DMS53 (cell line): ENCODE results near the gene PTPRT.

Experiments
- DNase-seq: peaks from one replicate; lab custom pipeline; 2025; lab: John Stamatoyannopoulos, UW

PTPRT gene

GRCh38 chr20:42118001-42118400 lies 1071.7 kb downstream of the PTPRT start:
- no peak for DNase-seq

DNA sequence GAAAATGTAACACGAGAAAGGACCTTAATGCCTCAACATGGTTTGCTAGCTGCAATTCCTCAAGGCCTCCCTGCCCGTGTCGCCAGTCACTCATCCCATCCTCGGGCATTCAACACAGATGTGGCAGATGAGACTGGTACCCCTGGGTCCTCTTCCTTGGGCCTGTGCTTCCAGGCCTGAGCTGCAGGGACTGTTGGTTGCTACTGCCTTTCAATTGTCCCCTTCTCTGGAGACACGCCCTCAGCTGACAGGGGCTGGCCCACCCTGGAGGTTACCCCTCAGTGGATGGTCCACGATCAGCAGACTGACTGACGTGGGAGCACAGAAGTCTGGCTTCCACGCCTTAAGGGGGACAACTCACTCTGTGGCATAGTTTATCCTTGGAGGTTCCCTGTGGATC lies 1076.5 kb downstream of the PTPRT start:
- no peak for DNase-seq

DNA sequence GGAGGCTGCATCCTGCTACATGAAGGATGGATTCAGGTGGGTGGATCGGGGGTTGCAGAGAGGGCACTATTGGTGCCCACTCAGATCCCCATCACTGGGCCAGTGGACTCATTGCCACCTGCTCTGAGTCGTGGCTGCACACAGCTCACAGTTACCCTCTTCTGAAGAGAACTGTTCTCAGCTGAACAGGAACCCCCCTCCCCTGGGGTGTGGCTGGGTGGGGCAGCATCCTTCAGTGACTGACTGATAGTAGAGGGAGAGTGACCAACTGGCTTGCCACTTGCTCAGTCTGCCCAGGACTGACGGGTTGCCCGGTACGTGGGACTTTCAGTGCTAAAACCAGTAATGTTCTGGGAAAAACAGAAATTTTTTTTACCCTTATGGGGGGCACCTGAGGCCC lies 1077.5 kb downstream of the PTPRT start:
- no peak for DNase-seq

DNA sequence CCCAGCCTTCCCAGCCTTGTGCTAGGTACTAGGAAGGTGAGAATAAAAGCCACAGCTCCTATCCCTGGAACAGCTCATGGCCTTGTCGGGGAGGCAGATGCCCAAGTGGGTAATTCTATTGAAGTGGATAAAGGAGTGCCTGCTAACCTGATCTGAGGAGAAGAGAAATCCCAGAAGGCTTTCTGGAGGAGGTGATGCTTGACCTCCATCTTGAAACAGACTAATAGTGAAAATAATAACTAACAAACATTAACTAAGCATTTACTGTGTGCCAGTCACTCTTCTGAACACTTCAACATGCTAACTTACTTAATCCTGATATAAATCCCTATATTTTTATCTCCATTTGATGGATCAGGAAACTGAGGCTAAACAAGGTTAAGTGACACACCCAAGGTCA lies 1078.4 kb downstream of the PTPRT start:
- DNase-seq, result no peak

DNA sequence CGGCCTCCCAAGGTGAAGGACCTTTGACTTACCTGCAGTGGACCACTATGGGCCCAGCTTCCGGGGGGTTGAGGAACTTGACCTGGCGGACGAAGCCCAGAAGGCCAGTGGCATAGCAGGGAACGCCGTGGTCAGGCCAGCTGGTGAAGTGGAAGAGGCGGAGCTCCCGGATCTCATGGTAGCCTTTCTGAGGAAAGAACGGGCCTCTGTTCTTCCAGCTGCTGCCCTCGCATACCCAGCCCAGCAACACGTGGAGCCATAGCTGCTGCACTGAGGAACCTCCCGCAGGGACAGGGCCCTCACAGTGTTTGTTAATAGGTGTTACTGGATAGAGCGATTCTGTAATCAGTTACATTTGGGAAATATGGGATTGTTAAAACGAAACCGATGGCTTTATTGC lies 1079.4 kb downstream of the PTPRT start:
- peak; percentile 19 for DNase-seq

DNA sequence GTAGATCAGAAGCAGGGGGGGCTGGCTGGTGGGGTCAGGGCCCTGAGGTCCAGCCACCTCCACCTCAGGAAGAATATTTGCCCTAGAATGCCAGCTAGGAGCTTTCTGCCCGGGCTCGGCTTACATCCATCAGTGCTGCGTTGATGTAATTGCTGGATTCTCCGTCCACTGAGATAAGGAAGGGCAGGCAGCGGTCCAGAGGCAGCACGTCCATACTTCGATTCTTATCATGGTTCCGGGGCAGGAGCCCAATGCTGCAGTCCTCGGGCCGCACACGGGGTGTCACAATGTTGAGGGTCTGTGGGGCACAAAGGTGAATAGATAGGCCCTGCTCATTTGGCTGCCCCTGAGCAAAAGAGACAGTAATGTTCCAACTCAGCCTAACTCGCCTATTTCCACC lies 1087.7 kb downstream of the PTPRT start:
- no peak for DNase-seq

DNA sequence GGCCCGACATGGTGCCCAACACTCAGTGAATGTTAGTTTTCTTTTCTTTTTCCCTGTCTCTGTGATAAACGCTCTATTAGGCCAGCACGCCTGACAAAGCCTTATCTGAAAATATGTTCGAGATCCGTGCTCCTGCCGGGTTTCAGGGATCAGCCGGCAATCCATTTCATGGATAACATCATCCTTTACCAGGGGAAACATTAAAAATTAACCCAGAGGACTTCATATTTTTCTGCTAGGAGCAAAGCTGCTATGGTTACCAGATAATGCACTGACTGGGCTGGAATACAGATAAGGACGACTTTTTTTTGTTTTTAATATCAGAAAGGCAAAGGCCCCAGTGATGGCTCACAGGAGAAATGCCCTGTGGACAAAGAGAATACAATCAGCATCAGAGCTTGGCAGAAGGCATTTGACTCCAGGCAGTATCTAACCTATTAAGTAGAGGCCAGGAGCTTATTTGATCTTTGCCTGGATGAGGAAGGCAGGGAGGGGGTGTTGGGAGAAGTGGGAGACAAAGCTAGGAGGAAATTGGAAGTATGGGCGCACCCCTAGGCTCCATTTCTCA lies 1089.5 kb downstream of the PTPRT start:
- DNase-seq, result no peak

DNA sequence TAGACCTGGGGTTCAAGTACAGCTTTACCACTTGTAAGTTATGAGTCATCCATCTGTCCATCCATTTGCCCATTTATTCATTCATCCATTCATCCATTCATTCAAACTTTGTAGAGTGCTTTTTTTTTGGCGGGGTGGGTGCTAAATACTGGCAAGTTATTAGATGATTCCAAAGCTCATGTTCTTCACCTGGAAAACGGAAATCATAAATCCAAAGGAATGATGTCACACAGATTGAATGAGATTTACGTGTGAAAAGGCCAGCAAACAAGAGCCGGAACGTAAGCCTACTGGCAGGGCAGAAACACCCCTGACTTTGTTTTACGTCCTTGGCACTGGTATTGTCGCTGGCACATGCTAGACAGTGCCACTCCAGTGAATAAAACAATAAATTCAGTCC lies 1090.6 kb downstream of the PTPRT start:
- DNase-seq, result no peak

GRCh38 chr20:42098418-42098817 lies 1091.3 kb downstream of the PTPRT start:
- no peak for DNase-seq

DNA sequence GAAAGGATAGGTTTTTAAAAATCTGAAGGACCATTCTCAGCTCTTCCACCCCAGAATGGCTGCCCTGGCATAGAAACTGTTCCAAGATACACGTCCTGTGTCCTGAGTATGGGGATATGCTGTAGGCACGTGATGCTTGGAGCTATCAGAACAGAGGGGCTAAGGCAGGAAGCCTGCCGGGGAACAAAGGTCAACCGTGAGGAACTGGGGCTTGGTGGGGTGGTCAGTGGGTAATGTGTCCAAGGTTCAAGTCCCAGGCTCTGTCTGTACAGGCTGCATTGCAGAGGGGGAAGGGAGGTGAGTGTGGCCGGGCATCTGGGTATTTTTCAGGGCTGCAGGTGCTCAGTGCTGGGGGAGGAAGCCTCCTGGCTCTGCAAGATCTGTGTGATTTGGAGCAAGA lies 1092.0 kb downstream of the PTPRT start:
- no peak for DNase-seq

DNA sequence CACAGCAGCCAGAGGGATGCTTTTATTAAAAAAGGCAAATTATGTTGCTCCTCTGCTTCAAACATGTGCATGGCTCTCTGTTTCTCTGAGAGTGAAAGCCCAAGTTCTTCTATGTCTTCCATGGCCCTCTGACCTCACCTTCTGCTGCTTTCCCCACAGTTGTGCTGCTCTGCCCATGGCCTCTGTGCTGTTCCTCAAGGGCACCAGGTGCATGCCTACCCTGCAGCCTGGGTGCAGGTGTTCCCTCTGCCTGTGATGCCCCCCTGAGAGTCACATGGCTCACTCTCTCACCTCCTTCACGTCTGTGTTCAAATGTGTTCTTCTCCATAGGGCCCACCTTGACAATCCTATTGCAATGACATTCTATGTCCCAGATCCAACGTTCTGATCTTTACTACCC lies 1094.5 kb downstream of the PTPRT start:
- DNase-seq, result no peak

DNA sequence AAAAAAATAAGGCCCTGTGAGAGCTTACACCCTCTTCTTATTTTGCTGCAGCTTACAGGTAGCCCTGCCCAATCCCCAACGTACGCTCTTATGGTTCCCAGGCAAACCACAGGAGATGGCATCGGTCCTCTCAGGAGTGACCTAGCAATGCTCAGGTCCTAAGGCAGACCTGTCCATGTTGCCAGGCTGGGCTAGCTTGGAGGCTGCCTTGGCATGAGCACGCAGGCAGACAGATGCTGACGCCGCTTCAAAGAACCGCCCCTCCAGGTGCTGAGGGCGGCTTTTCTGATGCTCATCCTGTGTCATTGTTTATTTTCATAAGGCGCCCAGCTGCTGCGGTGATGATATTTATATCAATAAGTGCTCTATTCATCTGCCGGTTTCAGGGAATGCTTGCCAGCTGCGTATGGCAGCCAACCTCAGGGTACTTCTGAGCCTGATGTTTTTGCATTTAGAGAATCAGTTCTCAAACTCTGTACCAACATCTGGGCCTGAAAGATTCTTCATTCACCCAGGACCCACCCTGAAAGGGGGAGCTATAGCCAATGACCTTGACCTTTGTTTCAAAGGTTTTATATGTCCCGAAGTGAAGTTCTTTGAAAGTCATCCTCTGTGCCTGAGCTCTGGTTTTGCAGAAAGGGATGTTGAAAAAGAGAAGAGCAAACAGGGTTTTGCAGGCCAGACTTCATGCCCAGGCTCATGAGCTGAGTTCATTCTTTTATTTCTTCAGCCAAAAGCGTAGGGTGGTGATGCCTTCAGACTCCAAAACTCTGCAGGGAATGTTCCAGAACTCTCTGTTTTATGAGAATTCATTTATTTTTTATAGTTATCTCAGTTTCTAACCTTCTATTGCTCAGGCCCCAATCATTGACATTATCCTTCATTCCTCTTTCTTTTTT lies 1095.9 kb downstream of the PTPRT start:
- DNase-seq, result peak; percentile 82

- DNase-seq, result no peak
Observed at GRCh38 chr20:42093041-42093440, 1096.7 kb downstream of the PTPRT start.

DNA sequence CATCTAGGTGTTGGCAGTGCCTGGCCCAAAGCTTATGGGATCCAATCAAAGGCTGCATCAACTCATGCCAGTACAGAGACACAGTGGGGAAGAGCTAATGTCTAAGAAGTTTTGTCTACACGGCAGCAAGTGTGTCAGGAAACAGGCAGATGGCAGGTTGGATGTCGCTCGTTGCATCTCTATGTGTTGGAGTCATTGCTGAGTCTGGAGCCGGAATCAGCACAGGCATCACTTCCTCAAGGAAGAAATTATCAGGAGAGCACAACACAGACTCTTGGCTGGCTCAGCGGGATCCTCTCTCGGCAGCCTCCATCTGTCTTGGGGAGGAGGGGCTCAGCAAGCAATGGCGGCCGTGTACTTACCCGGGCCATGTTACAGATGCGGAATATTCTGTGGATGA lies 1104.3 kb downstream of the PTPRT start:
- DNase-seq, result no peak

- no peak for DNase-seq
Observed at GRCh38 chr20:42083280-42083679, 1106.4 kb downstream of the PTPRT start.

- DNase-seq, result no peak
Observed at GRCh38 chr20:42082611-42083010, 1107.1 kb downstream of the PTPRT start.

DNA sequence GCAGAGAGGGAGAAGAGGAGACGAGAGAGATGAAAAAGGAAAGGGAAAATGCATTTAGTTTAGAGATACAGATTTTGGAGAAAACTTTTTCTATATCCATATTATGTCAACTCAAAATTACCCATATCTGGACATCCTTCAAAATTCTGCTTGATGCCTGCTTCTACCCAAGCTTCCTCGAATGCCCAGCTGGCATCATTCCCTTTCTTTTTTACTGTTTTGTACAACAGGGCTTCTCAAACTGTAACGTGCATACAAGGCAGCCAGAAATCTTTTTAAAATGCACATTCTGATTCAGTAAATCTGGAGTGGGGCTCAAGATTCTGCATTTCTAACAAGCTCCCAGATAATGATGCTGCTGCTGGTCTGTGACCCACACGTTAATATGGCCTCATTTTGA lies 1108.8 kb downstream of the PTPRT start:
- DNase-seq, result no peak

GRCh38 chr20:42074944-42075343 lies 1114.8 kb downstream of the PTPRT start:
- no peak for DNase-seq

- DNase-seq, result no peak
Observed at GRCh38 chr20:42067596-42067995, 1122.1 kb downstream of the PTPRT start.

GRCh38 chr20:42067174-42067573 lies 1122.5 kb downstream of the PTPRT start:
- DNase-seq, result no peak

- DNase-seq, result no peak
Observed at GRCh38 chr20:42063141-42063540, 1126.6 kb downstream of the PTPRT start.

DNA sequence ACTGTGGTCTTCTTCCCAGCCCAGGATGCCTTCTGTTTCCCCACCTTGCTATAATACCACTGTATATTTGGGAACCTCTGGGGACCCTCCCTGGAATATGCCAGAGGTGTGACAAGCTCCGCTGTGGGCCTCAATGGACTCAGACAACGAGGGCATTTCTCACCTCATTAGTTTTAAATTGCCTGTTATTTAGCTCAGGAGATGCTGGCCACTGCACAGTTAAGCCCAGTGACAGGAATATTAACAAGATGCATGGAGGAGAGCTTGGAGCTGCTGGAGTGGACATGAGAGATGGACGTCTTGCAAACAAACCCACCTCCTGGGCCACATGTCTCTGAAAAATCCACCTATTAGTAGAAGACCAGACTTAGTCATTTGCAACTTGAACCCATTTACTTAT lies 1136.4 kb downstream of the PTPRT start:
- no peak for DNase-seq

GRCh38 chr20:42051921-42052320 lies 1137.8 kb downstream of the PTPRT start:
- DNase-seq, result no peak
